ENCODE results near the gene PAX9.
A peak's percentile ranks its signal among the peaks of the same experiment; 100 is the strongest.

The PAX9 gene

GRCh38 chr14:36647417-36647823, 14.2 kb upstream of the PAX9 start:
- Histone ChIP-seq H3K4me3 (ENCODE audit: low read length) (peak overlapping the region; percentile 65), H3K9me3 (ENCODE audit: insufficient read depth, low read depth, low read length) (peaks cover 4% of the 10 kb centered on the region; the same call in 1 of the 2 replicates), H3K9ac (ENCODE audit: low read depth, low read length) (no peak overlapping the region), H3K36me3 (ENCODE audit: insufficient read depth, low read depth, low read length) (no peaks in the 10 kb centered on the region), H3K27ac (ENCODE audit: low read length) (no peak overlapping the region), H3K27me3 (ENCODE audit: insufficient read depth, low read length) (peaks cover 99% of the 10 kb centered on the region), H3K4me1 (ENCODE audit: insufficient read depth, low read length) (no peaks in the 10 kb centered on the region)

DNA sequence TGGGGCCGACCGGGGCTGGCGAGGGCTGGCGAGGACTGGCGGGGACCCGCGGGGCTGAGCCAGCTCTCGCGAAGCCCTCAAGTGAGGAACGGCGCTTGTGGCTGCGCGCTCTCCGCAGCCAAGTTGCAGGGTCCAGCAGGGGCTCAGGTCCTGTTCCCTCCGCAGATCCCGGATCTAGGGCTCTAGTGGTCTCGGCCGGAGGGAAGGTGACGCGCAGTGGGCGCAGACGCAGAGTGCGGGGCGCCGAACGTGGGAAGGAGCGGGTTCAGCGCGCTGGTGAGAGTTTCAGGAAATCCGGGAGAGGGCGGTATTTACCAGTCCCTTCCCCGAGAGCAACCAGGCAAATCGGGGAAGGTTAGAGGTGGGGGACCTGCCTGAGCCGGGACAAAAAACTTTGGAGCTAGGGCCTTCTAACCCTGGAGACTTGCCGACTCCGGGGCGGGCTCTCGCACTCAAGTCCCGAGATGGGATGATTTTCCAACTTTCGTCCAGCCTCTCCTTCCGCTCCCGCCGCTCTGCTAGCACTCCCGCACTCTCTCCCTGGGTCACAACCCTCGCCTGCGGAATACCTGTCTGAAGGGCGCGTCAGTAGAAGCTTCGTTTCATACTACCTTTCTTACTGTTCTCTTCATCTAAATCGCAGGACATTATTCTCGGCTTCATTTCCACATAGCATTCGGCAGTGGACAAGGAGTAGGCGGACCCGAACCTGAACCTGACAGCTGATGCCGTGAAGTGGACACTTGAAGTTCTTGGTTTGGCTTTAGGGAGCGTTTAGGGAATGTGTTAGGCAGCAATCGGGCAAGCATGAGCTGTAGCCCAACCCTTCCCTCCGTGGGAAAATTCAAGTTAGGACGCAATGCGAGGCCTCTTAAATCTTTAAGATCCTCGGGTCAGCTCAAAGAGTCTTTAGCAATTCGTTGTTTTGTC, 13.6 kb upstream of the PAX9 start:
- H3K4me1 ChIP-seq (ENCODE audit: insufficient read depth, low read length): no peaks in the 10 kb centered on the region
- no peak overlapping the region for H3K9ac ChIP-seq (ENCODE audit: low read depth, low read length)
- no peak overlapping the region for H3K27ac ChIP-seq (ENCODE audit: low read length)
- H3K4me3 ChIP-seq (ENCODE audit: low read length): peak overlapping the region; percentile 65
- H3K27me3 ChIP-seq (ENCODE audit: insufficient read depth, low read length): peaks cover 99% of the 10 kb centered on the region
- H3K36me3 ChIP-seq (ENCODE audit: insufficient read depth, low read depth, low read length): no peaks in the 10 kb centered on the region
- peaks cover 4% of the 10 kb centered on the region; the same call in 1 of the 2 replicates for H3K9me3 ChIP-seq (ENCODE audit: insufficient read depth, low read depth, low read length)

DNA sequence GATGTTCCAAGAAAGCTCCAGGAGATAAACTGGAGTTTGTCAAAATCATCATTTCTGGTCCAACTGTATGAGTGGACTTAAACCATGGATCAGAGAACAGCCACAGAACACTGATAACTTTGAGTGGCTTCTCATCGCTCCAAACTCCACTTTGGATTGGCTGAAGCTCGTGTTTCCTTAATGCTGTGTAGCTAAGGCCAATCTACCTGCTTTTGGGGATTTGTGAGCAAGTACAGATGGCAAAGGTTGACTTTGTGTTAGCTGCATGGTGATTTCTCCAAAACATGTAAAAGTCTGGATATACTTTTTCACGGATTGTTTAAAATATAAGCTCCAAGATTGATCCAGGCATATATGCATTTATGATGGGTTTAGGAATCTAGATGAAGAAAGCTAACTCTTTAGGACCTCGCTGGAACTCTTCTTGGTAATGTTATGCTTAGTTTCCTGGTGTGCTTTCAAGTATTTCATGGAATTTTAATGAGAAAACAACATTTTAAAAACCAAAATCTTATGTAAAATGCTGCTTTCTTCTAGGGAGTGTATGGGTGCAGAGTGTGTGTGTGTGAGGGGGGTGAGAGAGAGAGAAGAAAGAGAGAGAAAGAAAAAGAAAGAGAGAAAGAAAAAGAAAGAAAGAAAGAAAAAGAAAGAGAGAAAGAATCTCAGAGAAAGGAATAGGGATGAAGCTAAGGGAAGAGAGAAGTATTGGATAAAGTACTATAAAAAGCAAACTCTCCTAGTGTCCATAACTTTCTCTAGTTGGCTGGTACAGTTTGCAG, 11.6 kb upstream of the PAX9 start:
- peaks cover 8% of the 10 kb centered on the region; the same call in 1 of the 2 replicates for H3K9me3 ChIP-seq (ENCODE audit: insufficient read depth, low read depth, low read length)
- H3K36me3 ChIP-seq (ENCODE audit: insufficient read depth, low read depth, low read length): no peaks in the 10 kb centered on the region
- H3K27me3 ChIP-seq (ENCODE audit: insufficient read depth, low read length): peaks cover 100% of the 10 kb centered on the region
- H3K27ac ChIP-seq (ENCODE audit: low read length): no peak overlapping the region
- H3K9ac ChIP-seq (ENCODE audit: low read depth, low read length): no peak overlapping the region
- H3K4me1 ChIP-seq (ENCODE audit: insufficient read depth, low read length): no peaks in the 10 kb centered on the region
- H3K4me3 ChIP-seq (ENCODE audit: low read length): no peak overlapping the region

DNA sequence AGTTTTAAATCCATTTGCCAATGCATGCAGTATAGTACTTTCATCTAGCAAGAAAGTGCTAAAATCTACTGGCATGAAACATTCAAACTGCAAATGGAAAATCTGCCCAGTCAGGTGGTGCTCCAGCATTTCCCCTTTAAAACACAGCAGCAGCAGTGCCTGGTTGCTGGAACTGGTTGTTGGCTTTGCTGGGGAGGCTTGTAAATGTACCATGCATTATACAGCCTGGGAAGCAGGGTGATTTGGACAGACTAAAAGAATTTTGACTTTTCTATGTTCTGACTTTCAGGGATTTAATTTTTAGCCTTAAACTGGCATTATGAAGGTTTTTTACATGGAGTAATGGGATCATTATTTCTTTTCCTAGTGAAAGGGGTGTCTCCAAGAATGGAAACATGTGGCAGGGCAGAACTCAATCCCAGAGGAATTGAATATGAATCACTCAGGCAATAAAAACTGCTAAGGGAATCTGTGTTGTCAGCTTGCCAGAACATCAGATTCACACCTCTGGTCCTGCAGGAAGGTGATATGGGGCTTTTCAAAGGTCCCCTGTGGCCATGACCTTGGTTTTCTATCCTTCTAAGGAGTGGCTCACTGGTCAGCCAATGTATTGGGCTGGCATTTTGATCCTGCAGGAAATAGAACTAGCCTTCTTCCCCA, 9.0 kb upstream of the PAX9 start:
- Histone ChIP-seq H3K27me3 (ENCODE audit: insufficient read depth, low read length) (peaks cover 100% of the 10 kb centered on the region), H3K4me3 (ENCODE audit: low read length) (no peak overlapping the region), H3K36me3 (ENCODE audit: insufficient read depth, low read depth, low read length) (no peaks in the 10 kb centered on the region), H3K9me3 (ENCODE audit: insufficient read depth, low read depth, low read length) (peaks cover 10% of the 10 kb centered on the region; the same call in 1 of the 2 replicates), H3K4me1 (ENCODE audit: insufficient read depth, low read length) (no peaks in the 10 kb centered on the region; the same call in 1 of the 2 replicates), H3K9ac (ENCODE audit: low read depth, low read length) (no peak overlapping the region), H3K27ac (ENCODE audit: low read length) (no peak overlapping the region)

GRCh38 chr14:36653413-36653812, 8.2 kb upstream of the PAX9 start:
- H3K4me3 ChIP-seq (ENCODE audit: low read length): no peak overlapping the region
- H3K27me3 ChIP-seq (ENCODE audit: insufficient read depth, low read length): peaks cover 100% of the 10 kb centered on the region
- H3K4me1 ChIP-seq (ENCODE audit: insufficient read depth, low read length): no peaks in the 10 kb centered on the region; the same call in 1 of the 2 replicates
- H3K9me3 ChIP-seq (ENCODE audit: insufficient read depth, low read depth, low read length): peaks cover 13% of the 10 kb centered on the region; the same call in 1 of the 2 replicates
- no peaks in the 10 kb centered on the region for H3K36me3 ChIP-seq (ENCODE audit: insufficient read depth, low read depth, low read length)
- no peak overlapping the region for H3K9ac ChIP-seq (ENCODE audit: low read depth, low read length)
- H3K27ac ChIP-seq (ENCODE audit: low read length): no peak overlapping the region

- Histone ChIP-seq H3K9me3 (ENCODE audit: insufficient read depth, low read depth, low read length) (peaks cover 13% of the 10 kb centered on the region; the same call in 1 of the 2 replicates), H3K9ac (ENCODE audit: low read depth, low read length) (no peak overlapping the region), H3K4me3 (ENCODE audit: low read length) (no peak overlapping the region)
Observed at GRCh38 chr14:36653962-36654793, 7.5 kb upstream of the PAX9 start.

GRCh38 chr14:36654794-36655381, 6.8 kb upstream of the PAX9 start:
- peaks cover 100% of the 10 kb centered on the region for H3K27me3 ChIP-seq (ENCODE audit: insufficient read depth, low read length)
- H3K9ac ChIP-seq (ENCODE audit: low read depth, low read length): no peak overlapping the region
- H3K4me1 ChIP-seq (ENCODE audit: insufficient read depth, low read length): no peaks in the 10 kb centered on the region; the same call in 1 of the 2 replicates
- no peaks in the 10 kb centered on the region for H3K36me3 ChIP-seq (ENCODE audit: insufficient read depth, low read depth, low read length)
- H3K9me3 ChIP-seq (ENCODE audit: insufficient read depth, low read depth, low read length): peaks cover 13% of the 10 kb centered on the region; the same call in 1 of the 2 replicates
- no peak overlapping the region for H3K4me3 ChIP-seq (ENCODE audit: low read length)
- no peak overlapping the region for H3K27ac ChIP-seq (ENCODE audit: low read length)

More at GRCh38 chr14:36653962-36654793, 7.5 kb upstream of the PAX9 start:
- no peak overlapping the region for H3K27ac ChIP-seq (ENCODE audit: low read length)
- no peaks in the 10 kb centered on the region; the same call in 1 of the 2 replicates for H3K4me1 ChIP-seq (ENCODE audit: insufficient read depth, low read length)
- no peaks in the 10 kb centered on the region for H3K36me3 ChIP-seq (ENCODE audit: insufficient read depth, low read depth, low read length)
- peaks cover 100% of the 10 kb centered on the region for H3K27me3 ChIP-seq (ENCODE audit: insufficient read depth, low read length)

- Histone ChIP-seq H3K27ac (ENCODE audit: low read length) (no peak overlapping the region), H3K9me3 (ENCODE audit: insufficient read depth, low read depth, low read length) (peaks cover 13% of the 10 kb centered on the region; the same call in 1 of the 2 replicates), H3K4me1 (ENCODE audit: insufficient read depth, low read length) (no peaks in the 10 kb centered on the region; the same call in 1 of the 2 replicates), H3K27me3 (ENCODE audit: insufficient read depth, low read length) (peaks cover 100% of the 10 kb centered on the region), H3K9ac (ENCODE audit: low read depth, low read length) (no peak overlapping the region), H3K36me3 (ENCODE audit: insufficient read depth, low read depth, low read length) (no peaks in the 10 kb centered on the region), H3K4me3 (ENCODE audit: low read length) (no peak overlapping the region)
Observed at GRCh38 chr14:36655571-36655962, 6.1 kb upstream of the PAX9 start.

DNA sequence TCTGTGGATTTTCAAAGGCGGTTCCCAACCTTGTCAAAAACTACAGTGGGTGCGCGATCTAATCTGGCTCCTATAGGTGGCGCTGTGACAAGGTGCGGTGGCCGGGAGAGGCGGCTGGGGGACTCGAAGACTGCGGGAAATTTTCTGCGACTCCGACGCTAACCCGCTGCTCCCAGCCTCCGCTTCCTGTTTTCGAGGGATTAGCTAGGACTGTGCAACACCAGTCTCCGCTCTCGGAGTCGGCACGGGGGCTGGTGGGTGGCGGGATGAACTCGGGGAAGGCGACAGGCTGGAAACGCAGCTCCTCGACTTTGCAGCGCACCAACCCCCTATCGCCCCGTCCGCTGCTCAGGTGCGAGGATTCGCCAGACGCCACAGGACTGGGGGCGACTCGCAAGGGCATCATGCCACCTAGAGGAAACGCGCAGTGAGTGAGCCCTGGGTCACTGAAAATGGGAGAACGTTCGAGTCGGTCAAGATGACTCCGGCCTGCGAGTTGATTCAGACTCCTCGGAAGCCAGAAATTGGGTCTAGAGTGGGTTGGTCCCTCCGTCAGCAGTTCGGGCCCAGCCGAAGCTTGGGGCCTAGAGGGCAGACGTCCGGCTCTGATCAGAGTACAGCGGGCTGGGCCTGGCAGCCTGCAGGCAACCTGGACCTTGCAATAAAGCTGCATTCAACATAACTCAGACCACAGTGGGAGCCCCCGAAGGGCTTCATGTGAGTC, 5.5 kb upstream of the PAX9 start:
- Histone ChIP-seq H3K4me3 (ENCODE audit: low read length) (peak overlapping the region; percentile 45; the same call in 1 of the 2 replicates), H3K27ac (ENCODE audit: low read length) (no peak overlapping the region), H3K36me3 (ENCODE audit: insufficient read depth, low read depth, low read length) (no peaks in the 10 kb centered on the region), H3K4me1 (ENCODE audit: insufficient read depth, low read length) (no peaks in the 10 kb centered on the region; the same call in 1 of the 2 replicates), H3K27me3 (ENCODE audit: insufficient read depth, low read length) (peaks cover 100% of the 10 kb centered on the region), H3K9me3 (ENCODE audit: insufficient read depth, low read depth, low read length) (peaks cover 13% of the 10 kb centered on the region; the same call in 1 of the 2 replicates), H3K9ac (ENCODE audit: low read depth, low read length) (no peak overlapping the region)

Measured in iPS-20b (cell line).